ENCODE measurements around the gene KIAA1671. TPM values are rescaled to one million over a fixed set of nuclear protein-coding genes. Genes with fewer than 3 reads are reported as not detected.
A peak's percentile ranks its signal among the peaks of the same experiment; 100 is the strongest.

Gene KIAA1671
- total RNA-seq, 1 donor from 2014 or later: 62.1 TPM

GRCh38 chr22:24969560-24970301 lies 17.2 kb downstream of the KIAA1671 start:
- Mint-ChIP-seq H3K4me1 (ENCODE audit: low read depth) (peaks cover 10% of the 10 kb centered on the region), H3K9me3 (ENCODE audit: low read depth) (no peaks in the 10 kb centered on the region), H3K4me3 (ENCODE audit: low read depth) (no peak overlapping the region), H3K36me3 (ENCODE audit: insufficient read depth) (peaks cover 8% of the 10 kb centered on the region), H3K27ac (peak overlapping the region; percentile 54), H3K27me3 (no peaks in the 10 kb centered on the region)
- TF ChIP-seq CTCF (IDR thresholded peaks at IDR 0.05; ENCODE audit: unreplicated experiment): no peak
- DNase-seq (ENCODE audit: low spot score, unreplicated experiment): no peak

- DNase-seq (ENCODE audit: low spot score, unreplicated experiment): no peak
- TF ChIP-seq CTCF (IDR thresholded peaks at IDR 0.05; ENCODE audit: unreplicated experiment): no peak
- Mint-ChIP-seq H3K27ac (no peak overlapping the region), H3K27me3 (no peaks in the 10 kb centered on the region), H3K9me3 (ENCODE audit: low read depth) (no peaks in the 10 kb centered on the region), H3K4me1 (ENCODE audit: low read depth) (peaks cover 12% of the 10 kb centered on the region), H3K4me3 (ENCODE audit: low read depth) (no peak overlapping the region), H3K36me3 (ENCODE audit: insufficient read depth) (peaks cover 4% of the 10 kb centered on the region)
These were observed 19.9 kb downstream of the KIAA1671 start for GRCh38 chr22:24972369-24972768.

- Mint-ChIP-seq H3K27me3 (no peaks in the 10 kb centered on the region), H3K4me1 (ENCODE audit: low read depth) (peaks cover 17% of the 10 kb centered on the region), H3K9me3 (ENCODE audit: low read depth) (no peaks in the 10 kb centered on the region), H3K4me3 (ENCODE audit: low read depth) (no peak overlapping the region), H3K27ac (no peak overlapping the region), H3K36me3 (ENCODE audit: insufficient read depth) (peaks cover 2% of the 10 kb centered on the region)
- no peak for TF ChIP-seq CTCF (IDR thresholded peaks at IDR 0.05; ENCODE audit: unreplicated experiment)
- DNase-seq (ENCODE audit: low spot score, unreplicated experiment): no peak
These were observed 21.4 kb downstream of the KIAA1671 start for GRCh38 chr22:24973872-24974271.

- H3K9me3 Mint-ChIP-seq (ENCODE audit: low read depth): no peaks in the 10 kb centered on the region
- peak overlapping the region; percentile 53 for H3K27ac Mint-ChIP-seq
- H3K4me3 Mint-ChIP-seq (ENCODE audit: low read depth): no peak overlapping the region
- DNase-seq (ENCODE audit: low spot score, unreplicated experiment): no peak
- TF ChIP-seq CTCF (IDR thresholded peaks at IDR 0.05; ENCODE audit: unreplicated experiment): no peak
- peaks cover 4% of the 10 kb centered on the region for H3K36me3 Mint-ChIP-seq (ENCODE audit: insufficient read depth)
- H3K4me1 Mint-ChIP-seq (ENCODE audit: low read depth): peaks cover 12% of the 10 kb centered on the region
- H3K27me3 Mint-ChIP-seq: no peaks in the 10 kb centered on the region
These were observed 22.7 kb downstream of the KIAA1671 start for GRCh38 chr22:24975125-24975640.

GRCh38 chr22:24975813-24976341 lies 23.4 kb downstream of the KIAA1671 start:
- TF ChIP-seq CTCF (IDR thresholded peaks at IDR 0.05; ENCODE audit: unreplicated experiment): no peak
- H3K27me3 Mint-ChIP-seq: no peaks in the 10 kb centered on the region
- H3K4me3 Mint-ChIP-seq (ENCODE audit: low read depth): no peak overlapping the region
- no peak overlapping the region for H3K27ac Mint-ChIP-seq
- H3K9me3 Mint-ChIP-seq (ENCODE audit: low read depth): no peaks in the 10 kb centered on the region
- DNase-seq (ENCODE audit: low spot score, unreplicated experiment): no peak
- H3K36me3 Mint-ChIP-seq (ENCODE audit: insufficient read depth): peaks cover 4% of the 10 kb centered on the region
- peaks cover 12% of the 10 kb centered on the region for H3K4me1 Mint-ChIP-seq (ENCODE audit: low read depth)
